ENCODE results near the gene LTF.

The LTF gene

DNA sequence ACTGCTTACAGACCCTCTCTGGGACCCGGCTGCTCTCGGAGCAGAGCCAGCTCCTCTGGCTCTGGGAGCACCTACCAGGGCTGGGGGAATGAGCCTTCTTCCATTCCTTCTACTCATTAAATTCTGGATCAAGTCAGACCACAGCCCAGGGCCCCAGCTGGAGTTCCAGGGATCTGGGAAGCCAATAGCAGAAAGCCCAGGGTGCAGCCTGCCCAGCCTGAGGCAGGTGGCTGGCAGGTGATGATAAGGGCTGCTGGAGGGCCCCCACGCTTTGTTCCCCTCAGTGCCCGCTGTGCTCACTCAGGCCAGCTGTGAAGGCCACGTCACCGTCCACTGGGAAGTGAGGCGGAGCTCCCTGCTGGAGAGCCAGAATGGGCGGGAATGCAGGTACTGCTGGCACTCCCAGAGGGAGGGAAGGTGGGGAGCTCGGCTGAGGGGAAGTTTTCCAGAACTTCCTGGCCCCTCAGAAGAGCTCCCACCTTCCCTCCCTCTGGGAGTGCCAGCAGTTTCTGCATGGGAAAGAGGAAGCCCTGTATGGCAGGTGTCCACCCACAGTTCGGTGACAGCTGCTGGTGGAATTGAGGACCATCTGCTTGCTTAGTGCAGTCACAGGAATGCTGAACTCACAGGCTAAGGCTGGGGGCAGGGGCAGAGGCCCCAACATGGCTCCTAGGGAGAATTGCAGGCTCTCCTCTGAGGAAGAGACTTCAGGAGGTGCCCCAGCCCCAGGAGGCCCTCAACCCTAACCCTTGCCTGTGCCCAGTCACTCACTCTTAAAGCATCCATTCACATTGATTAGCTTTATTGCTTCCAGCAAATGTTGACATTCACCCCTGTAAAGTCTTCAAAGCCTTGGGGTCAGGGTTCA is 20.4 kb upstream of the LTF start:
- Mint-ChIP-seq H3K9me3 (no peaks in the 10 kb centered on the region), H3K4me3 (no peak overlapping the region), H3K4me1 (ENCODE audit: low read depth in 2 of 2) (peaks cover 9 to 12% of the 10 kb centered on the region in 2 donors), H3K27me3 (peaks cover under 1 to 23% of the 10 kb centered on the region in 2 donors), H3K36me3 (ENCODE audit: insufficient read depth) (no peaks in the 10 kb centered on the region), H3K27ac (no peak overlapping the region)
- no peak for ATAC-seq (replicated peaks)
- no peak for DNase-seq

- H3K27ac Mint-ChIP-seq, result no peak overlapping the region
- DNase-seq (no peak), ATAC-seq (replicated peaks) (no peak)
- no peaks in the 10 kb centered on the region for H3K9me3 Mint-ChIP-seq
- no peaks in the 10 kb centered on the region for H3K36me3 Mint-ChIP-seq (ENCODE audit: insufficient read depth)
- peaks cover 8 to 30% of the 10 kb centered on the region in 2 donors for H3K27me3 Mint-ChIP-seq
- no peak overlapping the region for H3K4me3 Mint-ChIP-seq
- peaks cover 8 to 9% of the 10 kb centered on the region in 2 donors for H3K4me1 Mint-ChIP-seq (ENCODE audit: low read depth in 2 of 2)
Measured at GRCh38 chr3:46484388-46484787, 19.7 kb upstream of the LTF start.

DNA sequence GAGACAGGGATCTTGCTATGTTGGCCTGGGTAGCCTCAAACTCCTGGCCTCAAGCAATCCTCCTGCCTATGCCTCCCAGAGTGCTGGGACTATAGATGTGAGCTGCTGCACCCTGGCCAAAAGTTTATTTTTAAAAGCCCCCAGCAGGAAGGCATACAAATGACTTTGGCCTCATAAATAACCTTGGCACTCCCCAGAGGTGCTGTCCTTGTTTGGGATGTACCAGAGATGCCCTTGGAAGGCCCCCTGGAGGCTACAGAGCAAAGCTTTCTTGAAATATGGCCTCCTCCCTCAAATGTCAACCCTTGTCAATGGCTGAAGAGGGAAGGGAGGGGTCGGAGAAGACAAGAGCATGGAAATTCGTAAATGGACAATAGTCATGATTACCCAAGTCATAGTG is 19.1 kb upstream of the LTF start:
- Mint-ChIP-seq H3K9me3 (no peaks in the 10 kb centered on the region), H3K4me1 (ENCODE audit: low read depth in 2 of 2) (peaks cover 2 to 4% of the 10 kb centered on the region in 2 donors), H3K27me3 (peaks cover 13 to 36% of the 10 kb centered on the region in 2 donors), H3K36me3 (ENCODE audit: insufficient read depth) (no peaks in the 10 kb centered on the region), H3K27ac (no peak overlapping the region), H3K4me3 (no peak overlapping the region)
- ATAC-seq (replicated peaks) (no peak), DNase-seq (no peak)

GRCh38 chr3:46482632-46483350 is 18.1 kb upstream of the LTF start:
- no peaks in the 10 kb centered on the region for H3K9me3 Mint-ChIP-seq
- H3K27ac Mint-ChIP-seq, result no peak overlapping the region
- DNase-seq (no peak), ATAC-seq (replicated peaks) (no peak)
- H3K36me3 Mint-ChIP-seq (ENCODE audit: insufficient read depth), result no peaks in the 10 kb centered on the region
- no peaks in the 10 kb centered on the region for H3K4me1 Mint-ChIP-seq (ENCODE audit: low read depth in 2 of 2)
- H3K4me3 Mint-ChIP-seq, result no peak overlapping the region
- H3K27me3 Mint-ChIP-seq, result peaks cover 21 to 46% of the 10 kb centered on the region in 2 donors

DNA sequence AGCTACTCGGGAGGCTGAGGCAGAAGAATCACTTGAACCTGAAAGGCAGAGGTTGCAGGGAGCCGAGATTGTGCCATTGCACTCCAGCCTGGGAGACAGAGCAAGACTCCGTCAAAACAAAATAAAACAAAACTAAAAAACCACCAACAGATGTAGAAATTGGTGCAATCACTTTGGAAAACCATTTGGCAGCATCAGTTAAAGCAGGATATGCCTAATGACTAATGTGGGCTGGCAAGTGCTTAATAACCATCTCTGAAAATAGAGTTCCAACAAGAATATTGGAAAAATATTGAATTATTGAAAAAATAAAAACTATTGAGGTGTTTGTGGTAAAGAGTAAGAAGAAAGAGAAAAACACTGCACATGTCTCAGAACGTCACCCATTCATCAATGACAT is 16.9 kb upstream of the LTF start:
- no peak for DNase-seq
- Mint-ChIP-seq H3K27me3 (peaks cover 29 to 57% of the 10 kb centered on the region in 2 donors), H3K9me3 (no peaks in the 10 kb centered on the region), H3K27ac (no peak overlapping the region), H3K4me1 (ENCODE audit: low read depth in 2 of 2) (no peaks in the 10 kb centered on the region), H3K4me3 (no peak overlapping the region), H3K36me3 (ENCODE audit: insufficient read depth) (no peaks in the 10 kb centered on the region)
- no peak for ATAC-seq (replicated peaks)

GRCh38 chr3:46480491-46481195 is 15.9 kb upstream of the LTF start:
- Mint-ChIP-seq H3K27ac (no peak overlapping the region), H3K4me3 (no peak overlapping the region), H3K9me3 (no peaks in the 10 kb centered on the region), H3K36me3 (ENCODE audit: insufficient read depth) (no peaks in the 10 kb centered on the region), H3K4me1 (ENCODE audit: low read depth in 2 of 2) (no peaks in the 10 kb centered on the region), H3K27me3 (peaks cover 29 to 57% of the 10 kb centered on the region in 2 donors)
- ATAC-seq (replicated peaks) (no peak), DNase-seq (no peak)

- H3K27ac Mint-ChIP-seq, result no peak overlapping the region
- no peaks in the 10 kb centered on the region for H3K36me3 Mint-ChIP-seq (ENCODE audit: insufficient read depth)
- H3K27me3 Mint-ChIP-seq, result peaks cover 34 to 57% of the 10 kb centered on the region in 2 donors
- no peak overlapping the region for H3K4me3 Mint-ChIP-seq
- H3K9me3 Mint-ChIP-seq, result peaks cover 0 to 5% of the 10 kb centered on the region in 2 donors
- DNase-seq (no peak), ATAC-seq (replicated peaks) (no peak)
- no peaks in the 10 kb centered on the region for H3K4me1 Mint-ChIP-seq (ENCODE audit: low read depth in 2 of 2)
Measured at GRCh38 chr3:46479696-46480095, 15.0 kb upstream of the LTF start.

DNA sequence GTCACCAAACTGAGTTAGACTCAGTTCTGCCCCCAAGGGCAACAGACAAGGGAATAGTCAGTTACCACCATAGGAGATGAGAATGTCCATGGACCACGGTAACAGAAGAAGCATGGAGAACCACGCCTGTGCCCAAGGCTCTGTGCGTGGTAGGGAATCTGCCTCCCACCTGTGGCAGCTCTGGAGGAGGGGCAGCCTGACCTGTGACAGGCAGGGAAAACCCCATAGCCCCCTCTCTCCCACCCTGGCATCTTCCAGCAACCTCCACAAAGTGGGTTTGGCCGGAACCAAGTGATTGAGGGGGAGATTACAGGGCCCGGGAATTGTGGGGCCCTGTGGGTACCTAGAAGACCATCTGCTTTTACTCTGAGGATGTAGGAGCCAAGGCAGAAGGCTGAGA is 14.3 kb upstream of the LTF start:
- H3K4me3 Mint-ChIP-seq, result no peak overlapping the region
- H3K36me3 Mint-ChIP-seq (ENCODE audit: insufficient read depth), result no peaks in the 10 kb centered on the region
- no peak overlapping the region for H3K27ac Mint-ChIP-seq
- no peaks in the 10 kb centered on the region for H3K4me1 Mint-ChIP-seq (ENCODE audit: low read depth in 2 of 2)
- DNase-seq, result no peak
- H3K9me3 Mint-ChIP-seq, result peaks cover 0 to 9% of the 10 kb centered on the region in 2 donors
- no peak for ATAC-seq (replicated peaks)
- H3K27me3 Mint-ChIP-seq, result peaks cover 39 to 57% of the 10 kb centered on the region in 2 donors

DNA sequence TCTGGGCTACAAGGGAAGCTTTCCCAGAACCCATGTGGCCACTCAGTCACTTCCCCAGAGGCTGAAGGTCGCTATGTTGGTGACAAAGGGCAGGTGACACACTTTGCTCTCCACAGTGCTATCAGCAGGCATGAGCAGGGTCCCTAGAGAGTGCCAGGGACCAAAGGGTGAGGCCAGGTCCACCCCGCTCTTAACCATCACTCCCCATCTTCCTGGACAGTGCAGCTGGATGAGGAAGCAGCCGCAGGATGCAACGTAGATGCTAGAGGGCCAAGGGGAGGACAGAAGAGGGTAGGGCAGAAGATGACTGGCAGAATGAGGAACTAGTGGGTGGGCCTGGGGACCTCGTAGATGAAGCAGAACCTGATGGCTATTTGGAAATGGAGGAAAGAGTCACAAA is 13.6 kb upstream of the LTF start:
- Mint-ChIP-seq H3K4me1 (ENCODE audit: low read depth in 2 of 2) (no peaks in the 10 kb centered on the region), H3K36me3 (ENCODE audit: insufficient read depth) (no peaks in the 10 kb centered on the region), H3K27ac (no peak overlapping the region), H3K4me3 (no peak overlapping the region), H3K27me3 (peaks cover 45 to 60% of the 10 kb centered on the region in 2 donors), H3K9me3 (peaks cover 0 to 9% of the 10 kb centered on the region in 2 donors)
- DNase-seq, result no peak
- ATAC-seq (replicated peaks), result no peak

DNA sequence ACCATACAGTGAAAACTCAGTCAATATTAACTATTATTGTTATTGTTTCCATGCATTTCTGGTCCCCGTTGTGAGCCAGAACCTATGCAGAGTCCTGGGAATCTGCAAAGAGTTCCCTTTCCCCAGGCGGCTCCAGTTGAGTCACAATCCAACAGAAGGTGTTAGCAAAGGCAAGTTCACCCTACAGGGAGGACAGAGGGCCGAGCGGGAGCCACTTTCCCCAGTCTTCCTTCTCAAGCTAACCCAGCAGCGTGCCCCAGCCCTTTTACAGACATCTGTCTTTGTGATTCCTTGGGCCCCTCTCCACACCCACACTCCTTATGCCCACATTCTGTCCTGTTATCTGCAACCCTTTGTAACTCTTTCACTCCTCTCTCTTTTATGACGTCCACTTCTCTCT is 13.1 kb upstream of the LTF start:
- ATAC-seq (replicated peaks) (no peak), DNase-seq (no peak)
- peaks cover 0 to 9% of the 10 kb centered on the region in 2 donors for H3K9me3 Mint-ChIP-seq
- H3K36me3 Mint-ChIP-seq (ENCODE audit: insufficient read depth), result no peaks in the 10 kb centered on the region
- H3K4me1 Mint-ChIP-seq (ENCODE audit: low read depth in 2 of 2), result no peaks in the 10 kb centered on the region
- H3K27ac Mint-ChIP-seq, result no peak overlapping the region
- no peak overlapping the region for H3K4me3 Mint-ChIP-seq
- peaks cover 50 to 60% of the 10 kb centered on the region in 2 donors for H3K27me3 Mint-ChIP-seq

DNA sequence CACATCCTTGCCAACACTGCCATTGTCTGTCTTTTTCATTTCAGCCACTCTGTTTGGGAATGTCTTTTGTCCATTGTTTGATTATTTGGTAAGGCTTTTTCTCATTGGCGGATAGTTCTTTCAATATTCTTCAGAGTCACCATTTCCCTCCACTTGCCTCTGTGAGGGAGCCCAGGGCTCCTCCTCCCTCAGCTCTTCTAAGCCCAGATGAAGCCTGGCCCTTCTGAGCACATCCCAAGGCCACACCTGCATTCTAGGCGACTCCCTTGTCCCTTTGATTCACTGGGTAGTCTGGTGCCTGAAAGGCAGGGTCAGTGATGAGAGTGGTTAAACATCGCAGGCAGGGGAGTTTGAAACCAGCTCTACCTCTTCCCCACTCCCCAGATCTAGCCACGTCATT is 12.4 kb upstream of the LTF start:
- ATAC-seq (replicated peaks) (no peak), DNase-seq (no peak)
- no peaks in the 10 kb centered on the region for H3K4me1 Mint-ChIP-seq (ENCODE audit: low read depth in 2 of 2)
- H3K9me3 Mint-ChIP-seq, result peaks cover 0 to 9% of the 10 kb centered on the region in 2 donors
- H3K4me3 Mint-ChIP-seq, result no peak overlapping the region
- H3K27me3 Mint-ChIP-seq, result peaks cover 56 to 63% of the 10 kb centered on the region in 2 donors
- H3K36me3 Mint-ChIP-seq (ENCODE audit: insufficient read depth), result no peaks in the 10 kb centered on the region
- H3K27ac Mint-ChIP-seq, result no peak overlapping the region

DNA sequence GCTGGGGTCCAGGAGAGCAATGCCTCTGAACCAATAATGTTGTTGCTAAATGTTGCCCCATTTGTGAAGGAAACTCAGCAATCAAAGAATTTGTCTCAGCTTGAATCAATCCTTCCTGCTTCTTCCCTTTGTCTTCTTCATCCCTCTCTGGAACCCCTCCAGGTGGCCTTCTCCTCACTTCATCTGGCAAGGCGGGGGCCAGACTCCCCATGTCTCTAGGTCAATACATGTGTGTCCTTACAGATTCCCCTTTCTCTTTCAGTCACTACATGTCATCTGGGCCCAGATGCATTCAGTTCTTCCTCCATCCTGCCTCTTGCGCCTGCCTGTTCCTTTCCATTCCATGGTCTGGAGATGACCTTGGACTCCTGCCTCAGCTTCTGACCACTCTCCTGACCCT is 8.0 kb upstream of the LTF start:
- no peak for ATAC-seq (replicated peaks)
- no peaks in the 10 kb centered on the region for H3K4me1 Mint-ChIP-seq (ENCODE audit: low read depth in 2 of 2)
- no peaks in the 10 kb centered on the region for H3K36me3 Mint-ChIP-seq (ENCODE audit: insufficient read depth)
- H3K27me3 Mint-ChIP-seq, result peaks cover 33 to 37% of the 10 kb centered on the region in 2 donors
- H3K27ac Mint-ChIP-seq, result no peak overlapping the region
- peaks cover 0 to 9% of the 10 kb centered on the region in 2 donors for H3K9me3 Mint-ChIP-seq
- no peak overlapping the region for H3K4me3 Mint-ChIP-seq
- DNase-seq, result no peak

DNA sequence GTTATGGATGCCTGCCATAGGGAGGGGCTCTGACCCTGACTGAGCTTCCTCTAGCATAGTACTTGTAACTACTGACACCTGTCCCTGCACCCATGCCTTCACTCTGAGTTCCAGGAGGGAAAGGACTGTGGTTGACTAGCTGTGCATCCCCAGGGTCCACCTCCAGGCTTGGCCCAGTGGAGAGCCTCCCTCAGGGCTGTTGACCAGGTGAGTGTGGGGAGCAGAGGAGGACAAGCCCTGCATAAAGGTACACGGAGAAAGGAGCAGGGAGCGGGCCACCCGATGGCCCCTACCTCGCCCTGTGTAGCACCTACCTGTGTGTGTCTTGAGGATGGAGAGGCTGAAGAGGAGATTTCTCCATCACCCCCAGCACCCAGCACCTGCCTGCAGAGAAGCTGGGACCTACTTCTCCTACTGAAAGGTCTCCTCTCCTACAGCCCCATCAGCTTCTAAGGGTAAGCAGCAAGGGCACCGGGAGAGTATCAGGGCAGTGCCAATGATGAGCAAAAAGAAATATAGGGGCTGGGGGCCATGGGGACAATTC is 6.7 kb upstream of the LTF start:
- Mint-ChIP-seq H3K4me3 (no peak overlapping the region), H3K27me3 (peaks cover 29 to 30% of the 10 kb centered on the region in 2 donors), H3K4me1 (ENCODE audit: low read depth in 2 of 2) (no peaks in the 10 kb centered on the region), H3K9me3 (peaks cover 0 to 9% of the 10 kb centered on the region in 2 donors), H3K36me3 (ENCODE audit: insufficient read depth) (no peaks in the 10 kb centered on the region), H3K27ac (no peak overlapping the region)
- no peak for DNase-seq
- no peak for ATAC-seq (replicated peaks)
